AG20443 (cell line): Measurements from ENCODE around the gene MKI67.
A peak's percentile ranks its signal among the peaks of the same experiment; 100 is the strongest.

Experiments used
- DNase-seq: peaks from one replicate; pipeline ENCODE4 v3.0.0; 2012; ENCODE audit warnings: low spot score, mixed read lengths

MKI67 gene

DNA sequence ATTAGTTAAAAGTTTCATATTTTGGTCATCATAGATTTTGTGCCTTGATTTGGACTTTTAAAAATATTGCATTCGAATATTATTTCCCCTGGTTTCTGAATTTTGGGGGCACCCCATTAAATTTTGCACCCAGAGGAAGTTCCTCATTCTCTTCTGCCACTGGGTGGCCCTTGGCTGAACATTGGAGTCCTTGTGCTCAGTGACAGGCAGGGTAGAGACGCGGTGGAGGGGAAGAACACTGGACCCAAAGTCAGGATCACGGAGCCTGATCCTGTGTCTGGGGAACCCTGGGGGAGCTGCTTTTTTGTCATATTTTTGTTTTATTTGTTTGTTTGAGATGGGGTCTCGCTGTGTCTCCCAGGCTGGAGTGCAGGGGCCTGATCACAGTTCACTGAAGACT lies 74.7 kb downstream of the MKI67 start:
- no peak for DNase-seq

DNA sequence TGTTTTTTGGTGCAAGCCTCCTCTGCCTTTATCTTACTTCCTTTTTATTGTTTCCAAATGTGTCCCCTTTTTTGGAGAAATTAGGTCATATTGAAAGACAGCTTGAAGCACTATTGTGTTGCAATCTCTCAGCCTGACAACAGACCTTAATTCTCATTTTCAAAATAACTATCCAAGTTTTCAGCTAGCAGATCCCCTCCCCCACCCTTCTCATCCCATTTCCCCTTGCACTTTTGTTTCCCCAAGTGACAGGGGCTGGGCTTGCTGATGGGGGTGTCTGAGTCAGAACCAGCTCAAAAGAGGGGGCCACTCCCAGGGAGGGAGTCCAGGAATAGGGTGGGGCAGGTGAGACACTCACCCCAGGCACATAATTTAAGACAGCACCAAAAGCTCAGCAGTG lies 75.3 kb downstream of the MKI67 start:
- DNase-seq = no peak

DNA sequence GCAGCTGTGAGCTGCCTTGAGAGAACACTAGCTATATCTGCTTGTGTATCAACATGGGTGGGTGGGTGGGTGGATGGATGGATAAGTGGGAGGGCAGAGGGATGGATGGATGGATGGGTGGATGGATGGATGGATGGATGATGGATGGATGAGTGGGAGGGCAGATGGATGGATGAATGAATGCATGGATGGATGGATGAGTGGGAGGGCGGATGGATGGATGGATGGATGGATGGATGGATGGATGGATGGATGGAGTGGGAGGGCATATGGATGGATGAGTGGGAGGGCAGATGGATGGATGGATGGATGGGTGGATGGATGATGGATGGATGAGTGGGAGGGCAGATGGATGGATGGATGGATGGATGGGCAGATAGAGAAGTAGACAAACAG lies 76.1 kb downstream of the MKI67 start:
- DNase-seq = no peak

DNA sequence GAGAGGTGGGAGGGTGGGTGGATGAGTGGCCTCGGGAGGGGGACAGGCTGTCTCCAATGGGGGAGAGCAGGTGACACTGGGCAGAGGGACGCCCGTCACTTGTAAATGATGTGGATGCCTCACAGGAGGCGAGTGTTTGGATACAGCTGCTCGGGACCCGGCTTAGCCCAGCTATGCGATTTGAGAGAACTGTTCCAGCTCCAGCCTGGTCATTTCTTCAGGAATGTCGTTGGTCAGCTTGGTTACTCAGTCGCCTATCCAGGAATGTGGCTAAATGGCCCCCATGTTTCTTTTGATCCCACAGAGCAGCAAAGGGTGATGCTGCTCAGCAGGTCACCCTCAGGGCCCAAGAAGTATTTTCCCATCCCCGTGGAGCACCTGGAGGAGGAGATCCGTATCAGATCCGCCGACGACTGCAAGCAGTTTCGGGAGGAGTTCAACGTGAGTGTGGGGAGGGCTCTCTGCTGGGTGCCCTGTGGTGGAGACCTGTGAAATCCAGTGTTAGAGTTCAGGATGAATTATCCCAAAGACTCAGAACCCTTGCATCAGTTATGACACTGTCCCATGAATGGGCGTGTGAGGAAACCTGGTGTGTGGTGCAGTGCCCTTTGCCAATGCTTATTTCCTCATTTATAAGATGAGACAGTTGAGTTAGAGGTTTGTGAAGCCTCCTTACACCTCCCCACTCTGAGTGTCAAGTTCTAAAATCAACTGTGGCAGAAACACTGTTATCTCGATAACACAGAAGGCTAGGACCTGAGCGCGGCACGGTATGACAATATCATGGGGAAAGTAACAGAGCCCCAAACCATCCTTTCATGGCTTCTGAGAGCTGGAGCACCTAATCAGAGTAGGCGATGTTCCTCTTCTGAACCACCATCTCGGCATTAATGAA lies 76.8 kb downstream of the MKI67 start:
- DNase-seq = no peak

DNA sequence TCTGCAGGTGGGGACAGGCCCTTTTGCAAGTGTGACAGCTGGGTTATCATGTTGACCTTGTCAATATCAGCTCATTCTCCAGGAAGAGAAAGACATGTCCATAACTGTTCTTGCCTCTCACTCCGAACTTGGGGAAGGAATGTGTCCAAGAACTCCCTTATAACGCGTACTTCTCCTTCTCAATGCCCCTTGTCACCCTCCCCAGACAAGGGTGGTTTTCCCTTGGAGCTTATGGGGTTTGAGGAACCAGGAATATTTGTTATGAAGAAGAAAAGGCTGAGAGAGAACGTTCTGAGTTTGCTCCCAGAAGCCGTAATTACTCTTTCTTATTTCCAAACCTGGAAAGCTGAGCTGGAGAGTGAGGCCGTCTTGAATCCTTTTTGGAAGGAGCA lies 77.4 kb downstream of the MKI67 start:
- DNase-seq = no peak

DNA sequence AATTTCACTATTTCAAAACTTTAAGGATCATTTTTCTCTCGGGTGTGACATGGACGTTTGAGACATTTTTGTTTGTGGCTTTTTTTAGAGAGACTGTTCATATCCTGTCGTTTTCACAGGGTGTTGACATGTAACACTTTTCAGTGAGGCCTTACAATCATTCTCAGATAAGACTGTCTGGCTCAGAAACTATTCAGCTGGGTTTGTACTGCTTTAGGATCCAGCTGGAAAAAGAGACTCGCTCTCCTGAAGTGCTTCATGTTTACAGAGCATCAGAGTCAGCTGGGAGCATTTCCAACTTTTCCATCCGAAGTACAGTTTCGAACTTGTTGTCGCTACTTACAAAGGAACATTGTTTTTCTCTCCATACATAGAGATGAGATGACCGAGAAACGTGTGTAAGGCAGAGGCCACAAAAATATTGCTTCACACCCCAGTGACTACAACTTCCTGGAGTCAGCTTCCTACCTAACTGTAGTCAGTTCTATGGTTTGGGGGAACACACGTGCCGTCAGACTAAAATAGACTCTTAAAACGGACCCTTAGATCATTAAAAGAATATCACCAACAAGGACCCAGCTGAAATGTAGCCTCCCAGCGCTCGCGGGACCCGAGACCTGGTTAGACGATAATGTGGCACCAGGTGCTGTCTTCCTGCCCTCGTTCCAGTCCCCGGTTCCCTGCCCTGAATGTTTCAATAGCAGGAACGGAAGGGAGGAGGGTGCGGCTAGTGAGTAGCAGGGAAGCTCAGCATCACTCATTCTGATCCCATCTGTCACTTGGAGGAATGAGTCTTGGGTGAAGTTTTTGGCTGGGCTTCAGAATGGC lies 78.0 kb downstream of the MKI67 start:
- DNase-seq = no peak

DNA sequence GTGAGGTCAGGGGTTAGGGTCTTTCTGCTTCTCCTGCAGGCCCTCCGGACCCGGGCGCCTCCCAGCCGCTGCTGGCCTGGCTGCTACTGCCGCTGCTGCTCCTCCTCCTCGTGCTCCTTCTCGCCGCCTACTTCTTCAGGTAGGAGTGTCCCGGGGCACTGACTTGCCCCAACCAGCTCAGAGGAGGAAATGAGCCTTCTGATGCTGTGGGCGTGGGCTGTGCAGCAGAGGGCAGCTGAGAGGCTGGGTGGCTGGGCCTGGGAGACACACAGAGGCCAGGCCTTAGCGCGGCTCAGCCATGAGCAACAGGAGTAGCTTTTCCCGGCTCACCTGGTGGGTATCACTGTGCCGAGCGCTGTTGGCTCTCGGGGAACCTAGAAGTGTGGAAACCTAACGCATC lies 78.9 kb downstream of the MKI67 start:
- DNase-seq = peak; percentile 30

DNA sequence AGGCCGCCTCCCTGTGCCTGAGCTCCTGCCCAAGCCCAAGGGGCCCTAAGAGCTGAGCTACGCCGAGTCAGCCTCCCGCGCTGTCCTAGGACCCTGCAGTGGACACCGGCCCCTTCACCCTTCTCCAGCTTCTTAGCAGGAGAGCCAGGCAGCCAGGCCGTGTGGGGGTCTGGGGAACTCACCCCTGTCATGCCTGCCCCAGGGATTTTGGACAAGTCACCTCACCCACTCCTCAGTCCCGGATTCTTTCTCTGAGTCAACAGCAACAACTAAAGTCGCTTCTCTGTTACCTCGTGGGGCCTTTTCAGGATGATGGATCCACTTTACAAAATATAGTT lies 79.3 kb downstream of the MKI67 start:
- DNase-seq = no peak
